GM04503 (cell line): ENCODE measurements around the gene C11orf97.
"Not testable (repeated sequence)": the region's sequence is repeated elsewhere in the genome, so short reads cannot be mapped to it uniquely, and the experiment has no call there.

ENCODE experiments used
- DNase-seq: peaks from one replicate; pipeline ENCODE4 v3.0.0-alpha.2; 2012; ENCODE audit warnings: low read depth

The C11orf97 gene, protein sequence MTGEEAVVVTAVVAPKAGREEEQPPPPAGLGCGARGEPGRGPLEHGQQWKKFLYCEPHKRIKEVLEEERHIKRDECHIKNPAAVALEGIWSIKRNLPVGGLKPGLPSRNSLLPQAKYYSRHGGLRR

DNA sequence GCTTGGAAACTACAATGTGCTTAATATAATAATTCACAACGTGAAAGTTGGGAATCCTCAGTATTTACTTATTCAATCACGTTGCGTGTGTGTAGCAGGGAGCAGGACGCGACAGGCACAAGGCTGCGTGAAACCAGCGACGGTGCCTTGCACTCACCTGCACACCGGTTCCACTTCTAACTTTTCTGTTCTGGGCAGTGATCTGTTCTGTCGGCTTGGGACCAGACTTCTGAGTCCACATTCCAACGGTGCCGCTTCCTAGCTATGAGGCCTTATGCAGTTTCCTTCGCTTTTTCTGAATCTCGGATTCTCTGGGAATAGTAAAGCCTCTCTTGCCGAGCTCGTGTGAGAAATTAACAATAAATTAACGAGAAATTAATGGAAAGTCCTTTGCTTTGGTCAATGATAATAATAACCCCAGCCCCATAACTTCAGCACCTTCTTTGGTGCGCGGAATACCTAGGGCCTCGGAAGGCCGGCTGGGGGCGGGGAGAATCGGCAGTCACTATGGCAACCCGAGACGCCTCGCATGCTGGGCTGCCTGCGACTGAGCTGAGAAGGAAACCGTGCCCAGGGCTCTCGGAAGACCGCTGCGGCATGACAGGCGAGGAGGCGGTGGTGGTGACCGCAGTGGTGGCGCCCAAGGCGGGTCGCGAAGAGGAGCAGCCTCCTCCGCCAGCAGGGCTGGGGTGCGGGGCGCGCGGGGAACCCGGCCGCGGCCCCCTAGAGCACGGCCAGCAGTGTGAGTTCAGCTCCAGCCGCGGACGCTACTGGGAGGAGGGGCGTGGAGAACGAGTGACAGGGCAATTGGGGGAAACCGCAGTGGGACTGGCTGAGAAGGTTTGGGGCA lies at the start of gene C11orf97:
Gene C11orf97, plus strand, starts transcription at position 530 of the 850 bp plus-strand sequence. Its CDS starts 68 bp downstream, at position 598.
- DNase-seq = no peak

DNA sequence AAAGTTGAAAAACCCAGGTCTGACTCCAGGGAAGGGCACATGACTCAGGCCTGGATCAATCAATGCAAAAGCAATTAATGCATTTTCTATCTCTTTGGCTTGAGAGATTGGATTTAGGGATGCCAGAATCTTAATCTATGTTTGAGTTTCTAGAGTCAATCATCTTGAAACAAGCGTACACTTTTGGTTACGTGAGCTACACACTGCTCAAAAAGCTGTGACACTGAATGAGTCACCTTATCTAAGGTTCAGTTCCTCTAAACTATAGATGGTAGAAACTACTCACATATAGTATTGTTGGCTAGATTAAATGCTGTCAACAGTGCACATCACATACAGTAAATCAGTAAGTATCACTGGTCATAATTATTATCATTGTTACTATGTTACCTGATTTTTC lies 42.8 kb upstream of the C11orf97 start:
- no peak for DNase-seq

DNA sequence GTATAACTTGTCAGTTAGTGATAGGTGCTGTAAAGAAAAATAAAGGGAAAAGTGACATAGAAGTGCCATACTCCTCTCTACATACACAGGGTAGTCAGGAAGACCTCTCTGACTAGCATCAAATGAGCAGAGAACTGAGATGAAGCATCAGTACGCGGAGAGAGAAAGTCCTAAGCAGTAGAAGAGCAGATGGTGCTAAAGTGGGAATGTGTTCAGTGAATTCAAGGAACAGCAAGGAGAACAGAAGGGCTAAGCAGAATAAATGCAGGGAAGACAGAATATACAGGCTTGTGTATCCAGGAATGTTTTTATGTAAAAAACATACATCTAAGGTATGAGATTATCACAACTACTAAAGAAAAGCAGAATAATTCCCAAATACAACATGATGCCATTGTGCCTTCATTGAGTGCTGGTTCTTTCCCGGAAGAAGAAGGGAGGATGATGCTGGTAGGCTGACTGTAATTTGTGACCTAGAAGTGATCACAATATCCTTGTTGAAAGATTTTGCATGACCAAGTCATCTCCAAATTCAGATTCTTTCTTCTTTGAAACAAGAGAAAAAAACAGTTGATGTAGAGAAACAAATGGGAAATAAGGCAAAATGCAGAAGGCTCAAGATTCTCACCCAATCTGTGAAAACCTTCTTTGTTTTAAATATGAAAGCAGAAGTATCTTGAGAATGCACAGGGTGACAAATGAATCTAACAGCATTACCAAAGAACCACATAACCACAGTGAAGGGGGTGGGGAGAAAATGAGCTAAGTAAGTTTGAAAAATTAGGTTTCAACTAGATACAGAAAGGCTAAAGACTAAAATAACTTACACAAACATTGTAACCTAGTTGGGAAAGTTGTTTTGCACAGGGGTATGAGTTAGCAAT lies 39.1 kb upstream of the C11orf97 start:
- DNase-seq = no peak

DNA sequence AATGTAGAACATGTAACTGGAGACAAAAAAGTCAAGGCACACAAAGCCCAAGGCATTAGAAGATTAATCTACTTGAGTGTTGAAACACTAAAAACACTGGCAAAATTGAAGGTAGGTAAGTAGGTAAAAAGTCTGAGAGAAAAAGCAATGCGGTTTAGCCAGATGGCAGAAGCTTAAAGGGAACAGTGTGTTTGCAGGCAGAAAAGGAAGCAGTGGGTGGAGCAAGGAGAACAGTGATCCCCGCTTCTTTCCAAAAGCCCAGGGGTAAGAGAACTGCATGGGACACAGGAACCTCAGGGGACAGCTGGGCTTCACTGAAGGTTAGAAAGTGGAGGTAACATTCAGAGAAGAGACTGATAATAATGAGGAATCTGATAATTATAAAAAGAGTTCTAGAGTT lies 34.6 kb upstream of the C11orf97 start:
- DNase-seq = no peak

DNA sequence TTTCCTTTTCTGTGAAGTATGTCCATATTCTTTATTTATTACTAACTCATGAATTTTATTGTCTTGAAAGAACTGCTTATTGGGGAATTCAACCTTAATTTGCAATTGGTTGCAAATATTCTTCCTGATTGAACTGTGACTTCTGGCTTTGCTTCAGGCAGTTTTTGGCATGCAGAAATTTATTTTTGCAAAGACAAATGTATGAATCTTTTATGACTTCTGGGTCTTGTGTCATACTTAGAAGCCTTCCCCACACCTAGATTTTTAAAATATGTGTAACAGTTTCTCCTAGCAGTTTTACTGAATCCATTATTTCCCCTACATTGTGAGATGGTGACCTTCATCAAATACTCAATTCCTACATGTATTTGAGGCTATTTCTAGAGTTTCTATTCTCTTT lies 30.9 kb upstream of the C11orf97 start:
- no peak for DNase-seq

DNA sequence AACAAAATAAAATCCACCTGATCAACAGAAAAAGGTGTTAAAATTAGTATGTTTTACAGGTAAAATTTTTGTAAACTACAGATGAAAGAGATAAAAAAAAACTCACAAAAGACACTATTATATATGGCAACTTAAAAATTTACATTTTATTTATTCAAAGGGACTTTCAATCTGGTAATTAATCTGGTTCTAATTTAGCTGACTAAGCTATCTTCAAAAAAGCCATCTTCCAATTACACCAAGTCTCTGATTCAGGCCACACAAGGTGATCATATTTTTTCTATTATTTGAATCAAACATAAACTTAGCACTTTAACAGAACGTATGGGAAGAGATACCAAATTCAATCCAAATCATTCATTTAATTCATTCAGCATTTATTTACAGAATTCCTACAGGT lies 26.2 kb upstream of the C11orf97 start:
- DNase-seq = no peak

DNA sequence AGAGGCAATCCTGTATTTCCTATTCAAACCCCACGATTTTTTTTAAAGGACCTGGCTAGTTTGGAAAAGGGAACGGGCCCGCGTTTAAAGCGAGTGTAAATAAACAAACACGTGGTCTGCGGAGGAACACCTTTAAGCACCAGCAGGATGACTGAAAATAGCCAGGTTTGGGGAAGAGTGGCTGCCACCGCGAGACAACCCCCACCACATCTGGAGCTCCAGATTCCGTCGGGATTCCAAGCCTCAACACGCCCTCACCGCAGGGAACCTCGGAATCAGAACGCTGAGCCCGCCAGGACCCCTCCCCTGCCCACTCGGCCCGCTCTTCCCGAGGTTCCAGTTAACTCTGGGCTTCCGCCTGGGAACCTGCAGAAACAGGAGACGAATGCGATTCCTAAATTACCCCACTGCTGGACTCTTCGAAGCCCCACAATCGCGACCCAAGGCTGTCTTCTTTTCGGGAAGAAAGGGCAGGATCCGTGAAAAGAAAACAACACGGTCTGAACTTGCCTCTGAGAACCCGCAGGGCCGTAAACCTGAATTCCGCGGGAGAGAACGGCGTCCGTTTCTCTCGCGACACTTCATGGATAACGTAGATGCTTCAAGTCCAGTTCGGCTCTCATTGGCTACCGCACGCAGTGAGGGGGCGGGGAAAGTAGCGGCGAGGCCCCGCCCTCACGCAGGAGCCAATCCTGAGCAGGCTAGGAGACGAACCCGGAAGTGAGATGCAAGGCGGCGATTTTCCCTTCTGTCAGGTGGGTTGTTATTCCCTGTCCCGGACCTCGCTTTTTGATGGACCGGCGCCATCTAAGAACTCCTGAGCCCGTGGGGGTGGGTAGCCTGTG lies 18.8 kb upstream of the C11orf97 start, which contains the start of the genes ANKRD49 and MRE11:
Gene ANKRD49, plus strand, starts transcription at position 704 of the 845 bp plus-strand sequence. CDS start 2,710 bp downstream, outside the sequence.
Gene MRE11, minus strand, starts transcription at position 564 of the 845 bp plus-strand sequence. CDS start 1,043 bp downstream, outside the sequence.
- DNase-seq = peak; percentile 87

DNA sequence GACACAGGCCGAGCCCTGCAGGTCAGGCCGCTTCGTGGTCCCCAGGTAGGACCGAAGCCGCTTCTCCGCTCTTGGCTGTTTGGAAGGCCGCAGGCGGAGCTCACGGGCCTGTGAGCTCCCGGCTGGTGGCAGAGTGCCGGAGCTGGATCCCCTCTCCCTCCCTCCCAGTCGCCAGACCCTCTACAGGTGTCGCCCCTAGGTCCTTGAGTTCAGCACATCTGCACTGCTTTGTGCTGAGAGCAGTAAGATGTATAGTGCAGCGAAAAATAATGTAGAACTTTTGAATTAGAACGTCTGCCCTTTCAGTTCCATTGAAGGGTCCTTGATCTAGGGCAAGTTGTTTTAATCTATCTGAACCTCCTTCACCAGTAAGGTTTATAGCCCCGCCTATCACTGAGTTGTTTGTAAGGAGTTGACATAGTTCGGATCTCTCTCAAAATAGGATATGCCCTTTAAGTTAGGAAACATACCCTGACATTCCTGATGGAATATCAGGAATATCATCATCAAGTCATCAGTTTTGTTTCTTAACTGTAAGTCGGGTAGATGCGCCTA lies 18.1 kb upstream of the C11orf97 start:
- no peak for DNase-seq

DNA sequence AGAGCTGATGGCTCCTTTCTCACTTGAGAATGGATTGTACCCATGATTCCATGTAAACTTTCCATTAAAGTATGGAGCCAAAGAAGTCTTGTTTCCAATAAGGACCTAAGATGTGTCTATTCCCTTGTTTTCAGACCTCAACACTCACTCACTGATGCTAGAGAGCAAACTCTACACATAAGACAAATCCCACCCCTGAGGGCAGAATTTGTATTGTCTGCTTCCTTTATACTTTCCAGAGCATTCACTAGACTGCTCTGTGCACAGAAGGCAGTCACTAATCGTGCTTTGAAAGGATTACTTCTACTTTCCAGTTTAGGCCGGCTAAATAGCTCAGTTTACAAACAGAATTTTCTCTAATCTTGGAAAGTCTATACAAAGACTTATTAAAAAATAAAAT lies 12.1 kb upstream of the C11orf97 start:
- no peak for DNase-seq

DNA sequence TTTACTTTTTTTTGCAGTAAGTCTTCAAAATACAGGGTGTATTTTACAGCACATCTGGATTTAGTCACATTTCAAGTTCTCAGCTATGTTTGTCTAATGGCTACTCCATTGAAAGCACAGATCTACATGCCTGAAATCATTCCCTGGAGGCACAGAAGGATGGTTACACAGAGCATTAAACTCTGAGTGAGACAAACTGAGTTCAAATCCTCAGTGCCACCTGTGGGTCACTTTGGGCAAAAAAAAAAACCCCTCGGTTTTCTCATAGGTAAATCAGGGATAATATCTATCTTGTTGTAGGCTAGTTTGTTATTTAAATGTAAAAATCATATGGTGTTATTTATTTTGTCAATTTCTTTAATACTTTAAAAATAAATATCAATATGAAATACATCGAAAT lies 10.7 kb upstream of the C11orf97 start:
- DNase-seq = no peak

DNA sequence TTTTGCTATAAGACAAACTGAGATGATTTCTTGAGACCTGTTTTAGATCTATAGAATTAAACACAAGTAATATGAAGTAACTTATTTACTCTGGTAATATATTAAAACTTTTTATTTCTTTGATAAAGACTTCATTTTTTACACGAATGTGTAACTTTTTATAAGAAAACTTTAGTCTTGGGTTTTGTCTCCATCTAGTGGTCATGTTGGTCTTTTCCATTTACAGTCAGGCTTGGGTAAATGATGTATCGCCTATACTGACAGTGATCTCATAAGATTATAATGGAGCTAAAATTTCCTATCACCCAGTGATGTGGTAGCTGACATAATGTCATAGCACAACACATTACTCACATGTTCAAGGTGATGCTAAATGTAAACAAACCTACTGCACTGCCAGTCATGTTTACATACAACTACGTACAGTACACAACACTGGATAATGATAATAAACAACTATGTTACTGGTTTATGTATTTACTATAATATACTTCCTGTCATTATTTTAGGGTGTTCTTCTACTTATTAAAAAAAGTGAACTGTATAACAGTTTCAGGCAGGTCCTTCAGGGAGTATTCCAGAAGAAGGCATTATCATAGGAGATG lies 7.5 kb upstream of the C11orf97 start:
- DNase-seq = no peak

DNA sequence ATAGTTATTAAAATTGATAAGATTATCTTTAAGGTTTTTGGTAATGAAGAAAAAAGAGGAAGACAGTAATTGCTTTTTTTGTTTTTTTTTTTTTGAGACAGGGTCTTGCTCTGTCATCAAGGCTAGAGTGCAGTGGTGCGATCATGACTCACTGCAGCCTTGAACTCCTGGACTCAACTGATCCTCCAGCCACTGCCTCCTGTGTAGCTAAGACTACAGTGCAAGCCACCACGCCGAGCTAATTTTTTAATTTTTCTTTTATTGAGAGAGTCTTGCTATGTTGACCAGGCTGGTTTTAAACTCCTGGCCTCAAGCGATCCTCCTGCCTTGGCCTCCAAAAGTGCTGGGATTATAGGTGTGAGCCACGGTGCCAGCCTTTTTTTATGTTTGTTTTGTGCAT lies 5.7 kb upstream of the C11orf97 start:
- DNase-seq = not testable (repeated sequence)

DNA sequence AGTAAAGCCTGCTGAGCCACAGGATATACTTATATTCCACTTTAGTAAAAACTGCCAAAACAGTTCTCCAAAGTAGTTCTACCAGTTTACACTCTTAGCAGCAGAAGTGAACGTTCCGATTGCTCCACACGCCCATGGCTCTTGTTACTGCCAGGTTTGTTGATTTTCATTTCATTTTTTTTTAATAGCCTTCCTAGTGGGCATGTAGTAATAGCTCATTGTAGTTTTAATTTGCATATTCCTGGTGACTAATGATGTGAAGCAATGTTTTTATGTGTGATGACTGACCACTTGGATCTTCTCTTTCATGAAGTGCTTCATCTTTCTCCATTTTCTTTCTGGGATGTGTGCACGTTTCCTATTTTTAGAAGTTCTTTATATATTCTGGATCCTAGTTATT lies 4.8 kb upstream of the C11orf97 start:
- DNase-seq = no peak

DNA sequence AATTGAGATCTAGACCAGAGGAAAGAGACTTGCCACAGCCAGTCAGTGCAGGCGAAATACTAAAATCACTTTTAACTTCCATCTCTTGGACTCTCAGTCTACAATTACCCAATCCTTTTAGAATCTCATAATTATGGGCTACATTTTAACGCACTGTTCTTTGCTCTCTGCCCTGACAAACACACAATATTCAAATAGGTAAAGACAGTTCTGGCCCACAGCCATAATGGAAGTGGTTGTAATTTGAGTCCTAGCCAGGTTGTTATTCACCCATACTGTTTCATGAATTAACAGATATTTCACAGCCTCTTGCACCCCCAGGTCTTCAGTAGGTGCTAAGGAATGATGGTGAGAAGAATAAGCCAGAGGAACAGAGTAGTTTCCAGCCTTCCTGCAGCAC lies 830 bp downstream of the C11orf97 start:
- no peak for DNase-seq

DNA sequence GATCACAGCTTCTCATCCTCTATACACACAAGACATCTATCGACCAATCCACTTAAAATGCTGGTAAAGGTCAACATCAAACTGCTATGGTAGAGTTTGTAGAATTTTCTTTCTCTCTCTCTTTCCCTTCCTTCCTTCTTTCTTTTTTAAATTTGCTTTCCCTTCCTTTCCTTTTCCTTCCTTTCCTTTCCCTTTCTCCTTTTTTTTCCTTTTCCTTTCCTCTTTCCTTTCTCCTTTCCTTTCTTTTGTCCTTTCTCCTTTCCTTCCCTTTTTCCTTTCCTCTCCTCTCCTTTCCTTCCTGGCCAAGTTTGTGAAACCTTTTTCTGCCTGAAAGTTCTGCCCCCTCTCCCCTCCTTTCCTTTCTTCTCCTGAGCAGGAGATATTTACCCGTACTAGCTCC lies 3.1 kb downstream of the C11orf97 start:
- DNase-seq = no peak

DNA sequence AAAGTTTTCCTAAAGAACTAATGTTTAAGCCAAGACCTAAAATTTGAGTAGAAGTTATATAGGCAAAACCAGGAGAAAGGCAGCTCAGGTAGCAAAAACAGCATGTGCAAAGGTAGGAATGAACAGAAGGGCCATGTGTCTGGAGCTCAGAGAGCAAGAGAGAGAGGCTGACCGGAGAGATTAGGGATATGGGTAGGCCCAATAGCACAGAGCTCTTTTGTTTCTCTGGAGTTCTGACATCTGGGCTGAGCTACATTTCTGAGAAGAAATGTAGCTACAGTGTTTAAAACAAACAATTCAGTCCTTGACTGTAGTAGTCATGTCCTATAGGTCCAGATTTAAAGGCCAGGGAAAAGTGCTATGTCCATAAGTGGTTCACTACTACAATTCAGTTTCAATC lies 4.5 kb downstream of the C11orf97 start:
- no peak for DNase-seq

DNA sequence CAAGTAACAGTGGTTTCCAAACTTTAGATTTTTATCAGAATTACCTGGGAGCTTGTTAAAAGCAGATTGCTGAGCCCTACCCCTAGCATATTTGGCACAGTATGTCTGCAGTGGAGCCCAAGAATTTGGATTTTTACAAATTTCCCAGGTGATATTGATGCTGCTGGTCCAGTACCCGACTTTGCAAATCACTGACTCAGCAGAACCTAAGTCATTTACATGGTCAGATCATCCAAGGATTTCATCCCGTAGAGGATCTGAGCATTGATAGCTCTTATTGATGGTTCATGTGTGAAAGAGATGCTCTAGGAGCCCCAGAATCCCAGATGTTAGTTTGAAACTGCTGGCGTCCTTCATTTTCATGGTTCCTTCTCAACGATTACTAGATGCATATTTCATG lies 6.0 kb downstream of the C11orf97 start:
- no peak for DNase-seq

DNA sequence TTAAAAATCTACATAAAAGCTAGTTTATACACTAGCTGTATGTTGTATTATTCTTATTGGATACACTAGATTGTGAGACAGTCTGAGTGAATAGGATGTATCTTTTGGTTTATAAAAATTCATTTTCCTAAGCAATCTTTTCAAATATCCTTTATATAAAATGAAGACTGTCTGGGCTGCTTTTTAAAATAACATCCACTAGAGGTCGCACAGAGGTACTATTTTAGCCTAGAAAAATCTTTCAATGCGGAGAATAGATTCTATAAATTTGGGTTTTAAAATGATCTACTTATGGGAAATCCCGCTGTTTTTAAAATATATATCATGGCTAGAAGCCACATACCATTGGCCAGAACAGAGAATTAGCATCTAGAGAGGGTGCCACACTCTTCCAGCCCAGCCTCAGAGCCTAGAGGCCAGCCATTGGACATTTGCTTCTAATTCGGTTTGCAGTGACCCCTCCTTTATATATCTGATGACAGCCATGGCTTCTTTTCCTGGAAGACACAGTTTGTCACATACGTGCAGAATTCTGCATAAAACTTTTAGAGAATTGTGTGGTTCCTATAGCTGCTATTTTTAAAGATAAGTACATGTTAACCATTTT lies 7.3 kb downstream of the C11orf97 start:
- DNase-seq = no peak

DNA sequence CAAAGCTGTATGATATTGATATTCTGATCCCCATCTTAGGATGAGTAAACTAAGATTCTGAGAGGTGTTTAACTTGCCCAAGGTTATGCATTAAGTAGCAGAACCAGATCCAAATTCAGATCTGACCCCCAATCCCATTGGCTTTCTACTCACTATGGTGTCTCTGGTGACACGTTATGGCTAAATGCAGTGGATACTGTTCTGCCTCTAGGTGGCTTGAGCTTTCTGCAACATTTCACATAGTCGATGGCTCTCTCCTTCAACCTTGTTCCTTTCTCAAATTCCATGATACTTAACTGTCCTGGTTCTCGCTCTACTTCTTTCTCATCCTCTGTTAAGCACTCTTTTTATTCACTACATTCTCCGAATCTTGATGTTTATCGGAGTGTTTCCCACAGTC lies 9.4 kb downstream of the C11orf97 start:
- no peak for DNase-seq

DNA sequence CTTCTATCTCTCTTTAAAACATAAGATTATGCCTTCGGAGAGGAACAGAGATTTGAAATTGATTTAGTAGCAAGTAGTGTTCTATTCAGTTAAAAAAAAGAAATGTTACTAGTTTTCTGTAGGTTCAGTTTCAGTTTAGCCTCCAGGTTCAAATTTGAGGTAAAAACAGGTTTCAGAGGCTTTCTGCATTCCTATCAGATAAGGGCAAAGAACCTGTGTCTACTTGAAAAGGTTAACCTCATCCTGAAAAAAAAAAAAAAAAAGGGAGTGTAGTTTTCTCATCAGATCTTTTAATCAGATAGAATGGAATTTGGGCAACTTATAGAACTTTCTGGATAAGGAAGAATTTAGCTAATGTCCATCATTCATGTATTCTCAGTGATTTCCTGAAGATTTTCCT lies 12.1 kb downstream of the C11orf97 start:
- DNase-seq = no peak
